Measurements from ENCODE around the gene SGCA.

Gene SGCA

GRCh38 chr17:50147841-50148225 is 18.0 kb upstream of the SGCA start:
- H3K4me3 ChIP-seq (ENCODE audit: low read depth, low read length): peak overlapping the region; percentile 77
- ChIA-PET POLR2A (interaction anchor here (0.5 to 1.1 kb wide), 4 partner anchors 12 to 55 kb away, joined by 4 to 5 read pairs (median 4); partner anchors contain the start of gene COL1A1), CTCF (interaction anchor here (0.7 to 11.9 kb wide), 15 partner anchors 10 to 148 kb away, joined by 3 to 143 read pairs (median 4); partner anchors contain the start of genes SAMD14 and SGCA)
- no peak for DNase-seq (ENCODE audit: low read depth, low spot score)
- no peak for TF ChIP-seq CTCF (IDR thresholded peaks at IDR 0.05; ENCODE audit: insufficient read depth, low read length, missing control alignments)

- no peak for DNase-seq (ENCODE audit: low read depth, low spot score)
- peak overlapping the region; percentile 77 for H3K4me3 ChIP-seq (ENCODE audit: low read depth, low read length)
- POLR2A ChIA-PET: interaction anchor here (0.5 to 1.3 kb wide), 4 partner anchors 12 to 62 kb away, joined by 3 to 5 read pairs (median 4); partner anchors contain the start of gene COL1A1
- TF ChIP-seq CTCF (IDR thresholded peaks at IDR 0.05; ENCODE audit: insufficient read depth, low read length, missing control alignments): peak; percentile 60
- CTCF ChIA-PET: interaction anchor here (0.7 to 11.9 kb wide), 18 partner anchors 9 to 147 kb away, joined by 3 to 143 read pairs (median 4); partner anchors contain the start of genes SAMD14 and SGCA
Observed at GRCh38 chr17:50148226-50149090, 17.3 kb upstream of the SGCA start.

GRCh38 chr17:50149091-50149416 is 16.8 kb upstream of the SGCA start:
- DNase-seq (ENCODE audit: low read depth, low spot score): no peak
- H3K4me3 ChIP-seq (ENCODE audit: low read depth, low read length): peak overlapping the region; percentile 77
- TF ChIP-seq CTCF (IDR thresholded peaks at IDR 0.05; ENCODE audit: insufficient read depth, low read length, missing control alignments): no peak
- POLR2A ChIA-PET: interaction anchor here (0.7 to 1.3 kb wide), 2 partner anchors 12 to 61 kb away, joined by 3 read pairs; no protein-coding TSS in a partner anchor
- CTCF ChIA-PET: interaction anchor here (1.1 to 11.9 kb wide), 11 partner anchors 9 to 147 kb away, joined by 3 to 143 read pairs (median 4); partner anchors contain the start of gene SAMD14

DNA sequence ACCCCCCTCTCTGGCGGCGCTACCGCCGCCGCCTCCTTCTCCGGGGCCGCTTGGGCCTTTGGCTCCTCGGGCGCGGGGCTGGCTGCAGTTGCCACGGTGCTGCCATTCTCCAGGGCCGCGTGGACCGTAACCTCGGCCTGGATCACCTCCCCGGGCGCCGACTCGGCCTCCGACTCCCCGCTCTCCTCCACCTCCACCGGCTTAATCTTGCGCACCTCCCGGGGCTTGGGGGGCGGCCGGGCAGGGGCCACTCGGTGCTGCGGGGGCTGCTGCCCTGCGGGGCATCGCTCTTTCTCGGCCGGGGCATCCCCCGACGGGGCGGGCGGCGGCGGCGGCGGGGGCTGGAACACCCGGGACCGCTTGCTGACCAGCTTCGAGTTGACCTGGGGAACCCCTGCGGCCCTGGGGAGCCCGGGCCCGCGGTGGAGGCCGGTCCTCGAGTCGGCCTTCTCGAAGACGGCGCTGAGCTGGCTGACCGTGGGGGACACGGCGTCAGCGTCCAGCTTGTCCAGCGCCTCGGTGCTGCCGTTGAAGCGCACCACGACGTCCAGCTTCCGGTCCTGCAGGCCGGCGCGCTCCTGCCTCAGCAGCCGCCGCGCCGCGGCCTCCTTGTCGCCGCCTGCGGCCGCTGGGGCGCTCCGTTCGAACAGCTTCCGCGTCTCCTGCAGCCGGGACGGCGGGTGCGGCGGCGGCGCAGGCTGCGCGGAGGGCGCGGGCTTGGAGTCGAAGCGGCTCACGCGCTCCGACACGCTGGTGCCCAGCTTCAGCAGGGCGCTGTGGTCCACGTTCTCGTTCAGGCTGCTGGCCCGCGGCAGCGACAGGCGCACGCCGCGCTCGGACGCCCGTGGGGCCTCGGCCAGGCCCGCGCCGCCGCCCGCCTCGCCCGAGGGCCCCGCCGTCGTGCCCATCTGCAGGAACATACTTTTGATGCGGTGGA is 16.1 kb upstream of the SGCA start:
- peak overlapping the region; percentile 77 for H3K4me3 ChIP-seq (ENCODE audit: low read depth, low read length)
- CTCF ChIA-PET: interaction anchor here (0.9 to 11.9 kb wide), 14 partner anchors 9 to 146 kb away, joined by 3 to 143 read pairs (median 4); partner anchors contain the start of gene SAMD14
- no peak for DNase-seq (ENCODE audit: low read depth, low spot score)
- no peak for TF ChIP-seq CTCF (IDR thresholded peaks at IDR 0.05; ENCODE audit: insufficient read depth, low read length, missing control alignments)
- POLR2A ChIA-PET: interaction anchor here (0.7 to 1.3 kb wide), 3 partner anchors 13 to 52 kb away, joined by 3 read pairs; no protein-coding TSS in a partner anchor

GRCh38 chr17:50150354-50151040 is 15.3 kb upstream of the SGCA start, which contains the start of gene PPP1R9B:
Gene PPP1R9B, minus strand, starts transcription at chr17:50150677. Its CDS starts 164 bp downstream, at chr17:50150513.
- H3K4me3 ChIP-seq (ENCODE audit: low read depth, low read length): peak within 1 kb of the TSS; percentile 77
- TF ChIP-seq CTCF (IDR thresholded peaks at IDR 0.05; ENCODE audit: insufficient read depth, low read length, missing control alignments): no peak
- no peak for DNase-seq (ENCODE audit: low read depth, low spot score)
- CTCF ChIA-PET: interaction anchor here (1.0 to 11.9 kb wide), 11 partner anchors 11 to 145 kb away, joined by 3 to 143 read pairs (median 11); no protein-coding TSS in a partner anchor
- POLR2A ChIA-PET: interaction anchor here (0.7 to 2.1 kb wide), 3 partner anchors 50 to 54 kb away, joined by 3 to 6 read pairs (median 3); no protein-coding TSS in a partner anchor

Data from AG04449 (cell line).